ENCODE measurements around the gene ALX4. TPM values are rescaled to one million over a fixed set of nuclear protein-coding genes. Genes with fewer than 3 reads are reported as not detected.

The ALX4 gene
- total RNA-seq, 4 donors from 2014 or later, result under 0.01 to 0.52 (median 0.06) TPM

- H3K36me3 ChIP-seq, result no peaks in the 10 kb centered on the region
- no peak for DNase-seq (ENCODE audit: extremely low spot score)
- 65% methylated on average over 4 of the region's 5 CpGs for WGBS
Measured at GRCh38 chr11:44344921-44345320, 35.0 kb upstream of the ALX4 start.

GRCh38 chr11:44344423-44344820 lies 34.5 kb upstream of the ALX4 start:
- DNase-seq (ENCODE audit: extremely low spot score), result no peak
- Histone ChIP-seq H3K27me3 (peaks cover 0 to 20% (median 0%) of the 10 kb centered on the region in 4 donors), H3K4me3 (no peak overlapping the region), H3K27ac (replicated peaks in 1 of 4) (no peak overlapping the region), H3K4me1 (no peaks in the 10 kb centered on the region), H3K9me3 (no peaks in the 10 kb centered on the region), H3K36me3 (no peaks in the 10 kb centered on the region)
- WGBS, result 92% methylated on average over 6 of the region's 7 CpGs
- intact Hi-C loops (cut with DNase I), result no loop called here
- TF ChIP-seq POLR2A (IDR thresholded peaks at IDR 0.05; ENCODE audit: low read depth) (no peak), EP300 (IDR thresholded peaks at IDR 0.05) (no peak), POLR2AphosphoS5 (IDR thresholded peaks at IDR 0.05) (no peak), CTCF (IDR thresholded peaks at IDR 0.05) (no peak)

More at GRCh38 chr11:44344921-44345320, 35.0 kb upstream of the ALX4 start:
- no peak for TF ChIP-seq EP300 (IDR thresholded peaks at IDR 0.05)
- no peak for TF ChIP-seq POLR2A (IDR thresholded peaks at IDR 0.05; ENCODE audit: low read depth)
- Histone ChIP-seq H3K4me3 (no peak overlapping the region), H3K27me3 (peaks cover 0 to 18% (median 0%) of the 10 kb centered on the region in 4 donors), H3K9me3 (no peaks in the 10 kb centered on the region), H3K4me1 (no peaks in the 10 kb centered on the region), H3K27ac (replicated peaks in 1 of 4) (no peak overlapping the region)
- intact Hi-C loops (cut with DNase I), result no loop called here

- DNase-seq (ENCODE audit: extremely low spot score), result no peak
- Histone ChIP-seq H3K27ac (replicated peaks in 1 of 4) (no peak overlapping the region), H3K4me3 (no peak overlapping the region), H3K27me3 (peaks cover 0 to 24% (median 1%) of the 10 kb centered on the region in 4 donors), H3K9me3 (no peaks in the 10 kb centered on the region), H3K36me3 (no peaks in the 10 kb centered on the region), H3K4me1 (no peaks in the 10 kb centered on the region)
- TF ChIP-seq POLR2AphosphoS5 (IDR thresholded peaks at IDR 0.05) (no peak), EP300 (IDR thresholded peaks at IDR 0.05) (no peak), POLR2A (IDR thresholded peaks at IDR 0.05; ENCODE audit: low read depth) (no peak), CTCF (IDR thresholded peaks at IDR 0.05) (no peak)
- intact Hi-C loops (cut with DNase I), result no loop called here
- 75% methylated on average over 5 of the region's 5 CpGs for WGBS
Measured at GRCh38 chr11:44343778-44344422, 34.0 kb upstream of the ALX4 start.

- Histone ChIP-seq H3K4me1 (no peaks in the 10 kb centered on the region), H3K9me3 (no peaks in the 10 kb centered on the region), H3K36me3 (no peaks in the 10 kb centered on the region), H3K27ac (replicated peaks in 1 of 4) (no peak overlapping the region), H3K27me3 (peaks cover 0 to 37% (median 3%) of the 10 kb centered on the region in 4 donors), H3K4me3 (no peak overlapping the region)
- TF ChIP-seq POLR2AphosphoS5 (IDR thresholded peaks at IDR 0.05) (no peak), CTCF (IDR thresholded peaks at IDR 0.05) (no peak), EP300 (IDR thresholded peaks at IDR 0.05) (no peak), POLR2A (IDR thresholded peaks at IDR 0.05; ENCODE audit: low read depth) (no peak)
- intact Hi-C loops (cut with DNase I), result no loop called here
- 85% methylated on average over 4 of the region's 4 CpGs for WGBS
- no peak for DNase-seq (ENCODE audit: extremely low spot score)
Measured at GRCh38 chr11:44342616-44343015, 32.7 kb upstream of the ALX4 start.

GRCh38 chr11:44340656-44341055 lies 30.7 kb upstream of the ALX4 start:
- H3K27ac ChIP-seq (replicated peaks in 1 of 4), result no peak overlapping the region
- H3K9me3 ChIP-seq, result no peaks in the 10 kb centered on the region
- intact Hi-C loops (cut with DNase I), result no loop called here
- TF ChIP-seq CTCF (IDR thresholded peaks at IDR 0.05), result no peak
- no peak for TF ChIP-seq POLR2AphosphoS5 (IDR thresholded peaks at IDR 0.05)
- no peak for DNase-seq (ENCODE audit: extremely low spot score)
- 91% methylated on average over 5 of the region's 5 CpGs for WGBS
- H3K27me3 ChIP-seq, result peaks cover 0 to 52% (median 5%) of the 10 kb centered on the region in 4 donors
- no peaks in the 10 kb centered on the region for H3K36me3 ChIP-seq
- H3K4me3 ChIP-seq, result no peak overlapping the region
- H3K4me1 ChIP-seq, result no peaks in the 10 kb centered on the region
